Measurements from ENCODE around the gene TTF1. TPM values are rescaled to one million over a fixed set of nuclear protein-coding genes. Genes with fewer than 3 reads are reported as not detected.

The TTF1 gene
- polyA plus RNA-seq, 1 of the 3 experiments (the other 2 are of a cell fraction), result 11.9 TPM

DNA sequence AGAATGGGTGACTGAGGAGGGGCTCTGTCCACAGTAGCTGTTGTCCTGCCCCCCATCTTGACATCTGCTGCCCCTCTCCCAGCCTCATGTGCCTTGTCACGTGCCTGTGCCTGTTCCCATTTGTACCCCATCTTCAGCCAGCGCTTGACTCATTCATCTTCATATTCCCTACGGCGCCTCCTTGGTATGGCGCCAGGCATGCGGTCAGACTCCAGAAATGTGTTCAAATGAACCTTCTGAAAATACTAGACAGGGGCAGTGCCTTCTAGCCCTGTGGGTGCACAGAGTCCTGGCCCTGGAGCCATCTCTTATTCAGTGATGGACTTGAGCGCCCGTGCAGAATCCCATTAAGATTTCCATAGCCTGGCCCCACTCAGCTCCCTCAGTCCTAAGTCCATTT lies 49.6 kb upstream of the TTF1 start (continued):
- no peak for TF ChIP-seq NRF1 (IDR thresholded peaks at IDR 0.05; ENCODE audit: low read depth, low read length)

DNA sequence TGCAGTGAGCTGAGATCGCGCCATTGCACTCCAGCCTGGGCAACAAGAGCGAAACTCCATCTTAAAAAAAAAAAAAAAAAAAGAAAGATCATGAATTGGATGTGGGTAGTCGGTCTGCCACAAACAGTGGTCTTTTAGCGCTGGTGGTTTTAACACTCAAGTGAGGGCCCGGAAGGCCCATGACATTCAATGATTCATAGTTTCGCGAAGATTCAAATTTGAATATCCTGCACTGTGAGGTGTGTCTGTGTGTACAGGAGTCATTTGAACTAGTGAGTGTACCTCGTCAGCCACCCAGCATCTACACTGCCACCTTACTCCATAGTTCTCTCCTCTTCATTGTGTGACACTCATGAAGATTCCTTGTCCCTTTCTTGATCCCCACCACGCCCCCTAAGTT lies 44.6 kb upstream of the TTF1 start:
- no peaks in the 10 kb centered on the region for H4K20me1 ChIP-seq (ENCODE audit: insufficient read depth)
- no peaks in the 10 kb centered on the region for H3K9me2 ChIP-seq
- H3K9me3 ChIP-seq, result no peaks in the 10 kb centered on the region
- 80% methylated on average over 10 of the region's 10 CpGs for WGBS (ENCODE audit: low lambda C conversion rate)
- H3K27ac ChIP-seq (ENCODE audit: low read depth in 2 of 2, low read length in 1 of 2), result no peak overlapping the region
- CTCF ChIA-PET, result no interaction called here
- no peaks in the 10 kb centered on the region for H3K36me3 ChIP-seq (replicated peaks in 1 of 2; ENCODE audit: control insufficient read depth in 1 of 2, insufficient read depth in 2 of 2, low read length in 1 of 2)
- H3K4me2 ChIP-seq, result no peak overlapping the region
- POLR2A ChIA-PET, result no interaction called here
- H2AFZ ChIP-seq (ENCODE audit: low read depth), result no peak overlapping the region
- H3K27me3 ChIP-seq (ENCODE audit: insufficient read depth), result no peaks in the 10 kb centered on the region
- no peaks in the 10 kb centered on the region for H3F3A ChIP-seq (replicated peaks; ENCODE audit: insufficient read depth)
- no peak overlapping the region for H3K9ac ChIP-seq
- no peak overlapping the region for H3K4me3 ChIP-seq (ENCODE audit: low read depth in 2 of 2, low read length in 1 of 2)
- H3K4me1 ChIP-seq (ENCODE audit: control insufficient read depth in 1 of 2, insufficient read depth in 2 of 2, low read depth in 1 of 2, low read length in 1 of 2), result no peaks in the 10 kb centered on the region
- no peak for DNase-seq
- TF ChIP-seq, protein P1, sequence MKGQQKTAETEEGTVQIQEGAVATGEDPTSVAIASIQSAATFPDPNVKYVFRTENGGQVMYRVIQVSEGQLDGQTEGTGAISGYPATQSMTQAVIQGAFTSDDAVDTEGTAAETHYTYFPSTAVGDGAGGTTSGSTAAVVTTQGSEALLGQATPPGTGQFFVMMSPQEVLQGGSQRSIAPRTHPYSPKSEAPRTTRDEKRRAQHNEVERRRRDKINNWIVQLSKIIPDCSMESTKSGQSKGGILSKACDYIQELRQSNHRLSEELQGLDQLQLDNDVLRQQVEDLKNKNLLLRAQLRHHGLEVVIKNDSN (IDR thresholded peaks at IDR 0.05; ENCODE audit: borderline replicate concordance, low read depth), result no peak
- TF ChIP-seq TAF1 (IDR thresholded peaks at IDR 0.05; ENCODE audit: borderline replicate concordance, low read depth, low read length), result no peak
- TF ChIP-seq NRF1 (IDR thresholded peaks at IDR 0.05; ENCODE audit: low read depth, low read length), result no peak
- no peak for TF ChIP-seq RCOR1 (IDR thresholded peaks at IDR 0.05; ENCODE audit: low read length)
- TF ChIP-seq, protein P2, sequence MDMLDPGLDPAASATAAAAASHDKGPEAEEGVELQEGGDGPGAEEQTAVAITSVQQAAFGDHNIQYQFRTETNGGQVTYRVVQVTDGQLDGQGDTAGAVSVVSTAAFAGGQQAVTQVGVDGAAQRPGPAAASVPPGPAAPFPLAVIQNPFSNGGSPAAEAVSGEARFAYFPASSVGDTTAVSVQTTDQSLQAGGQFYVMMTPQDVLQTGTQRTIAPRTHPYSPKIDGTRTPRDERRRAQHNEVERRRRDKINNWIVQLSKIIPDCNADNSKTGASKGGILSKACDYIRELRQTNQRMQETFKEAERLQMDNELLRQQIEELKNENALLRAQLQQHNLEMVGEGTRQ (IDR thresholded peaks at IDR 0.05; ENCODE audit: borderline replicate concordance, low read depth, low read length), result no peak
- TF ChIP-seq TCF12 (IDR thresholded peaks at IDR 0.05), result no peak
- no peak for TF ChIP-seq JUND (IDR thresholded peaks at IDR 0.05)
- no peak for TF ChIP-seq YY1 (IDR thresholded peaks at IDR 0.05; ENCODE audit: low read depth)
- TF ChIP-seq, protein P3, sequence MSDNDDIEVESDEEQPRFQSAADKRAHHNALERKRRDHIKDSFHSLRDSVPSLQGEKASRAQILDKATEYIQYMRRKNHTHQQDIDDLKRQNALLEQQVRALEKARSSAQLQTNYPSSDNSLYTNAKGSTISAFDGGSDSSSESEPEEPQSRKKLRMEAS (IDR thresholded peaks at IDR 0.05; ENCODE audit: low read depth), result no peak
- no peak for TF ChIP-seq MEF2A (IDR thresholded peaks at IDR 0.05; ENCODE audit: borderline replicate concordance, low read depth)
- H3K79me2 ChIP-seq (ENCODE audit: insufficient read depth), result no peaks in the 10 kb centered on the region

DNA sequence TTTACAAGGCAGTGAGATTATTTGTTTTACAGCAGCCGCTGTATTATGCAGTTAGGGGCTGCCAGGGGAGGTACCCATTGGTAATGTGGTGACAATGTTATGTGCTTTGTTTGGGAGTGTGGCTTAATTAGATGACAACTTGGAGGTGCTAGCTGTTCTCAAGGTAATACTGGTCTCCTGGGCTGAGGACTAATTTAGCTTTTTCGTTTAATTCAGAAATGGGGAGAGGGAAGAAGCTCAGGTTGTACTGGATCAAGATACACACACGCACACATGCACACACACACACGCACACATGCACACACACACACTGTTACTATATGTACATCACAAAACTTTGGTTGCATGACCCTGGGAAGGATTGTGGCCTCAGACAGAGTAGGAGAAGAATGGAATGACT lies 41.3 kb upstream of the TTF1 start:
- CTCF ChIA-PET, result interaction anchor here (1.2 to 3.4 kb wide), 4 partner anchors 9 to 127 kb away, joined by 3 to 12 read pairs (median 4); no protein-coding TSS in a partner anchor

More for the DNA sequence above, 41.3 kb upstream of the TTF1 start:
- Histone ChIP-seq H3K27me3 (ENCODE audit: insufficient read depth) (no peaks in the 10 kb centered on the region), H3K4me2 (no peak overlapping the region), H3K27ac (ENCODE audit: low read depth in 2 of 2, low read length in 1 of 2) (no peak overlapping the region), H4K20me1 (ENCODE audit: insufficient read depth) (no peaks in the 10 kb centered on the region), H3K79me2 (ENCODE audit: insufficient read depth) (no peaks in the 10 kb centered on the region), H3K4me3 (ENCODE audit: low read depth in 2 of 2, low read length in 1 of 2) (no peak overlapping the region), H3K9me2 (no peaks in the 10 kb centered on the region), H3K36me3 (replicated peaks in 1 of 2; ENCODE audit: control insufficient read depth in 1 of 2, insufficient read depth in 2 of 2, low read length in 1 of 2) (no peaks in the 10 kb centered on the region), H3K9me3 (no peaks in the 10 kb centered on the region), H3K9ac (no peak overlapping the region), H2AFZ (ENCODE audit: low read depth) (no peak overlapping the region), H3K4me1 (ENCODE audit: control insufficient read depth in 1 of 2, insufficient read depth in 2 of 2, low read depth in 1 of 2, low read length in 1 of 2) (peaks cover 0 to 8% of the 10 kb centered on the region in 2 experiments; a peak in 1 of 4 replicates), H3F3A (replicated peaks; ENCODE audit: insufficient read depth) (no peaks in the 10 kb centered on the region)
- no peak for TF ChIP-seq CHD2 (IDR thresholded peaks at IDR 0.05; ENCODE audit: low read length, partially characterized antibody)
- TF ChIP-seq TEAD4 (IDR thresholded peaks at IDR 0.05; ENCODE audit: borderline replicate concordance, insufficient read depth), result no peak
- TF ChIP-seq EZH2phosphoT487 (IDR thresholded peaks at IDR 0.05; ENCODE audit: borderline replicate concordance, low read depth), result no peak
- no peak for TF ChIP-seq ELF1 (IDR thresholded peaks at IDR 0.05)
- TF ChIP-seq SIN3A (IDR thresholded peaks at IDR 0.05; ENCODE audit: borderline replicate concordance, low read depth, low read length), result no peak
- TF ChIP-seq MXI1 (IDR thresholded peaks at IDR 0.05; ENCODE audit: low read depth, low read length), result no peak
- TF ChIP-seq, protein P4, sequence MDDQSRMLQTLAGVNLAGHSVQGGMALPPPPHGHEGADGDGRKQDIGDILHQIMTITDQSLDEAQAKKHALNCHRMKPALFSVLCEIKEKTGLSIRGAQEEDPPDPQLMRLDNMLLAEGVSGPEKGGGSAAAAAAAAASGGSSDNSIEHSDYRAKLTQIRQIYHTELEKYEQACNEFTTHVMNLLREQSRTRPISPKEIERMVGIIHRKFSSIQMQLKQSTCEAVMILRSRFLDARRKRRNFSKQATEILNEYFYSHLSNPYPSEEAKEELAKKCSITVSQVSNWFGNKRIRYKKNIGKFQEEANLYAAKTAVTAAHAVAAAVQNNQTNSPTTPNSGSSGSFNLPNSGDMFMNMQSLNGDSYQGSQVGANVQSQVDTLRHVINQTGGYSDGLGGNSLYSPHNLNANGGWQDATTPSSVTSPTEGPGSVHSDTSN (IDR thresholded peaks at IDR 0.05), result no peak
- TF ChIP-seq NFIC (IDR thresholded peaks at IDR 0.05; ENCODE audit: borderline replicate concordance), result no peak
- TF ChIP-seq TCF12 (IDR thresholded peaks at IDR 0.05), result no peak
- no peak for TF ChIP-seq RFX5 (IDR thresholded peaks at IDR 0.05; ENCODE audit: low read length)
- TF ChIP-seq SMC3 (IDR thresholded peaks at IDR 0.05; ENCODE audit: low read depth, low read length), result no peak
- no peak for TF ChIP-seq RXRA (IDR thresholded peaks at IDR 0.05; ENCODE audit: borderline replicate concordance, low read depth)
- TF ChIP-seq EP300 (IDR thresholded peaks at IDR 0.05; ENCODE audit: borderline replicate concordance in 1 of 2, low read depth in 1 of 2, low read length in 1 of 2), result no peak
- TF ChIP-seq FOXJ3 (CRISPR knock-in tag; IDR thresholded peaks at IDR 0.05), result no peak
- TF ChIP-seq, protein P5, sequence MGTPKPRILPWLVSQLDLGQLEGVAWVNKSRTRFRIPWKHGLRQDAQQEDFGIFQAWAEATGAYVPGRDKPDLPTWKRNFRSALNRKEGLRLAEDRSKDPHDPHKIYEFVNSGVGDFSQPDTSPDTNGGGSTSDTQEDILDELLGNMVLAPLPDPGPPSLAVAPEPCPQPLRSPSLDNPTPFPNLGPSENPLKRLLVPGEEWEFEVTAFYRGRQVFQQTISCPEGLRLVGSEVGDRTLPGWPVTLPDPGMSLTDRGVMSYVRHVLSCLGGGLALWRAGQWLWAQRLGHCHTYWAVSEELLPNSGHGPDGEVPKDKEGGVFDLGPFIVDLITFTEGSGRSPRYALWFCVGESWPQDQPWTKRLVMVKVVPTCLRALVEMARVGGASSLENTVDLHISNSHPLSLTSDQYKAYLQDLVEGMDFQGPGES (IDR thresholded peaks at IDR 0.05; ENCODE audit: low read depth, low read length), result no peak
- TF ChIP-seq FOXM1 (IDR thresholded peaks at IDR 0.05; ENCODE audit: low read depth), result no peak
- WGBS (ENCODE audit: low lambda C conversion rate), result 76% methylated on average over 4 of the region's 4 CpGs
- DNase-seq, result no peak
- POLR2A ChIA-PET, result no interaction called here

Data from SK-N-SH (cell line).